GM21526 (cell line): ENCODE measurements around the gene IMPA2.
A peak's percentile ranks its signal among the peaks of the same experiment; 100 is the strongest.
"Not testable (repeated sequence)": the region's sequence is repeated elsewhere in the genome, so short reads cannot be mapped to it uniquely, and the experiment has no call there.

Source experiments
- ATAC-seq: cut with Tn5 transposase; IDR thresholded peaks from one replicate; pipeline ENCODE4 v1.9.1; 2021; ENCODE audit warnings: moderate library complexity; ENCODE audit not compliant: unreplicated experiment, low FRiP score

IMPA2 gene

DNA sequence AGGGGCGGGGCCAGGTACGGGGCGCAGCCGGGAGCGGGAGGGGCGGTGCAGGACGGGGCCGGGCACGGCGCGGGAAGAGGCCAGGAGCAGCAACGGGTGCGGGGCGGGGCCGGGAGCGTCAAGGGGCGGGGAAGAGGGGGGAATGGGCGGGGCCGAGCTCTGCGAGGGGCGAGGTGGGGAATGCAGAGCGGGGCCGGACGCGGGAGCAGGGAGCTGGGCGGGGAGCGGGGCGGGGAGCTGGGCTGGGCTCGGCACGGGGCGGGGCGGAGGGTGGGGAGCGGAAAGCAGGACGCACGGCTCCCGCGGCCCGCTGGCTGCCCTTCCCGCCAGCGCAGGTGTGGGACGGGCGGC lies at the start of gene IMPA2:
Gene IMPA2 (plus strand): TSS at position 316 of the 351 bp plus-strand sequence. CDS start 163 bp downstream, outside the sequence.
- ATAC-seq = peak; percentile 29

DNA sequence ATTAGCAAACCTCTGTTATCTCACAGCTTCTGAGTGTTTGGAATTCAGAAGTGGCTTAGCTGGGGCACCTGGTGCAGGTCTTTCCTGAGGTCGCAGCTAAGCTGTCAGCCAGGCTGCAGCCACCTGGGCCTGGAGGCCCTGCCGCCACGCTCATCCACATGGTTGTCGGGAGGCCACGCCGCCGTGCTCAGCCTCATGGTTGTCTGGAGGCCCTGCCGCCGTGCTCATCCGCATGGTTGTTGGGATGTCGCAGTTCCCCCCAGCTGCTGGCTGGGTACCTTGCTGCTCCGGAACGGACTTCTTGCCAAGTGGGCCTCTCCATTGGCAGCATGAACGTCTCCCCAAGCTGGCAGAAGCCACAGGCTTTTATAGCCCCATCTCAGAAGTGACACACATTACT lies 48.9 kb upstream of the IMPA2 start:
- ATAC-seq = no peak

GRCh38 chr18:11937874-11938478 lies 43.3 kb upstream of the IMPA2 start:
- ATAC-seq = no peak

DNA sequence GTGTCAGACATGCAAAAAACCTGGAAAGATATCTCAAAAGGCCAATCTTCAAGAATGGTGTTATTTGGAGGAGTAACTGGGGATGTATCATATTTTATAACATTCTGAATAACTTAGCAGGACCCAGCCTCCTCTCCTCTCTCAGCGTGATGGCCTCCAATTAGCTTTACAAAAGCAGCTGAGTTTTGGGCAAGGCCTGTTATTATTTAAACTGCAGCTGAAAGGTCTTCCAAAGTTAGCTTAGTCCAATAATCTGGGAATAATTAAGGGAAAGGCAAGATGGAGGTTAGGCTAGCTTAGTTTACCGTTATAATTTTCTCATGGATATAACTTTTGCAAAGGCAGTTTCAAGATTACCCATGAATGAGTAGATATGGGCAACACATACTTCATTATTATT lies 40.4 kb upstream of the IMPA2 start:
- no peak for ATAC-seq

- no peak for ATAC-seq
Observed at GRCh38 chr18:11943551-11943950, 37.8 kb upstream of the IMPA2 start.

GRCh38 chr18:11944252-11944651 lies 37.1 kb upstream of the IMPA2 start:
- ATAC-seq = no peak

GRCh38 chr18:11944786-11945185 lies 36.5 kb upstream of the IMPA2 start:
- no peak for ATAC-seq

GRCh38 chr18:11945834-11946659 lies 35.3 kb upstream of the IMPA2 start:
- not testable (repeated sequence) for ATAC-seq

GRCh38 chr18:11946756-11947155 lies 34.6 kb upstream of the IMPA2 start:
- ATAC-seq = no peak

DNA sequence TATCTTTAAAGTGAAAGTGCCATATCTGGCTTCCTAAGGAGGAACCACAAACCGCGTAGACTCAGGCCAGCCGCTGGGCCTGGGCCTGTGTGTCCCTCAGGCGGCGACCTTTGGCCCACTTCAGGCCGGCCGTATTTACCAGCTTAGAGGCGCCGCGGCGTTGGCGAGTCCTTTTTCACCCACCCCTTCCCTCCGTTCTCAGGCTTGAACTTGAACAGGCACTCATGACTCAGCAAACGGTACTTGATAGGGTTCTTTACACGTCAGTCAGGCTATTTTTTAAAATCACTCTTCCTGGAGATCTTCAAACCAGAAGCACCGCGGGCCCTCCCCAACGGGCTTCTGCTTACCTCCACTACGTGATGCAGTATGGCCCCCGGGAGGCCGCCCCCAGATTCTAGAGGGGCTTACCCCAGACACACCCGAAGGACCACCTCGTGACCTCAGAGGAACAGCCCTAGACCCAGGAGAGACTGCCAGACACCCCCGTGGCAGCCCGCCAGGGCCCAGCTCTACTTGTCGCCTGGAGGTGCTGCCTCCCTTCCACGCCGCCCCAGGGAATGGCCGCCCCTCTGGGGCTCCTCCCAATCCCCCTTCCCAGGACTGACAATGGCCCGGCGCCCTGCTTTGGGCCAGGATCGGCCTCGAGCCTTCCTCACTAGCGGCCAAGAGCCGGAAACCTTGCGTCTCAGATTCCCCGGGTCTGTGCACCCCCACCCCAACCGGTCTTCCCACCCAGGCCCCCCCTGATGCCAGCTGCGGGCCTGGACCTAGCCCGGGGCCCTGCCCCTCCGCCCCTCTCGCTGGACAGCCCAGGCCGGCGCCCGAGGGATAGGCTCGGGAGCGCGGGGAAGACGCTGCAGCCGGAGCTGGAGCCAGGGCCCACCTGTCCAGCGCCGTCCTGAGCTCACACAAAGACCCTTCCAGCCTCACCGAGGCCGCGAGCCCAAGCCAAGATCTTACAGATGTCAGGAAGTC lies 33.8 kb upstream of the IMPA2 start:
- peak; percentile 67 for ATAC-seq

DNA sequence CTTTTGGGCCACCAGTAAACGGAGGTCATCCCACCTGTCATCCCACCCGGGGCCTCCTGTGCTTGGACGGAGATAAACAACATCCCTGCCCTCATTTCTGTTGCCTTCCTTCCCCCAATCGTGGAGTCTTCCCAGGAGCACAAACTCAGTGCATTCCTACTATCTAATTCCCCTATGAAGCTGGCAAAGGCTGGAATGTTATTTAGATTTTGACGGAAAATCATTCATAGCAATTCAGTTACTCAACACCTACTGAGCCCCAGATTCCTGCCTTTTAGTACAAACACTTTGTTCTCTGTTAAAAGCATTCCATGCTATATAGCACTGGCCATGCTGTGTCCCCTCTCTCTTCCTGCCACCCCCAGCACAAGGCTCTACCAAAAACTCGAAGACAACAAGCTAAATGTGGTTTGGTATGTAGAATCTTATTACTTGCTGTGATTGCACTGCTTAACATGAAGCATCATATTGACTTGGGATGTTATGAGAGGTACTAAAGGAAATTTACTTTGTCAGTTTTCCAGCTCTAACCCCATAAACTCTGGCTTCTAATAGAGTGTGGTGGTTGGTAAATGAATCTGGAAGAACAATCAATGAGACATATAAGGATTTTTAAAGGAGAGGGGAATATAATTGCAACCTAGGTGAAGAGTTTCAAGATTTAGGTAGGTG lies 32.3 kb upstream of the IMPA2 start:
- ATAC-seq = no peak

DNA sequence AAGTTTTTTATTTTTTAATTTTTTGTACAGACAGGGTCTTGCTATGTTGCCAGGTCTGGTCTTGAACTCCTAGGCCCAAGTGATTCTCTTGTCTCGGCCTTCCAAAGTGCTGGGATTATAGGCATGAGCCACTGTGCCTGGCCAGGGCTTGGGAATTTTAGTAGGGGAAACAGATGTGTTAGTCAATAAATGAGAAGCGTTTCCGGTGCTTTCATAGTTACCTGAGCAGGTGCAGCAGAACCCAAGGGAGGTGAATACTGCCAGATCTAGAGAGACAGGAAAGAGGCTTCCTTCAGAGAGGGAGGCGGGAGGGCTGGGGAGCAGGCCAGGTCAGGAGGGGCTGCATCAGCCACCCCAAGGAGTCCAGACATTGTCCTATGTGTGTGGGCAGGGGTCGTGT lies 30.5 kb upstream of the IMPA2 start:
- ATAC-seq = no peak

GRCh38 chr18:11951390-11951851 lies 29.9 kb upstream of the IMPA2 start:
- no peak for ATAC-seq

DNA sequence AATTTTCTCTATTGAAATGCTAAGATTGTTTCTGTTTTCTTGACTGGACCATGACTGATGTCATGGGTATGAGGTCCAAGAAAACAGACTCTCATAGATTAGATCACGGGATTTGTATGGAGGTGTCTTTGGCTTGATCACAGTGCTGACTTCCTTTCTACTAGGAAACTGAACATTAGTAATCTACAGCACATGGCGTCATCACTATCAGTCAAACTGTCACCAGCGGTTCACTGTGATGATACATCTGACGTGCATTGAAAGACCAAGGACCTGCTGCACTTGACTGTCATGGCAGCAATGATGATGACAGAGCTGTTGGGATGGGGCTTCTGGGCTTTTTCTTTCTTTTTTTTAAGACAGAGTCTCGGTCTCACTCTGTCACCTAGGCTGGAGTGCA lies 28.2 kb upstream of the IMPA2 start:
- ATAC-seq = no peak

DNA sequence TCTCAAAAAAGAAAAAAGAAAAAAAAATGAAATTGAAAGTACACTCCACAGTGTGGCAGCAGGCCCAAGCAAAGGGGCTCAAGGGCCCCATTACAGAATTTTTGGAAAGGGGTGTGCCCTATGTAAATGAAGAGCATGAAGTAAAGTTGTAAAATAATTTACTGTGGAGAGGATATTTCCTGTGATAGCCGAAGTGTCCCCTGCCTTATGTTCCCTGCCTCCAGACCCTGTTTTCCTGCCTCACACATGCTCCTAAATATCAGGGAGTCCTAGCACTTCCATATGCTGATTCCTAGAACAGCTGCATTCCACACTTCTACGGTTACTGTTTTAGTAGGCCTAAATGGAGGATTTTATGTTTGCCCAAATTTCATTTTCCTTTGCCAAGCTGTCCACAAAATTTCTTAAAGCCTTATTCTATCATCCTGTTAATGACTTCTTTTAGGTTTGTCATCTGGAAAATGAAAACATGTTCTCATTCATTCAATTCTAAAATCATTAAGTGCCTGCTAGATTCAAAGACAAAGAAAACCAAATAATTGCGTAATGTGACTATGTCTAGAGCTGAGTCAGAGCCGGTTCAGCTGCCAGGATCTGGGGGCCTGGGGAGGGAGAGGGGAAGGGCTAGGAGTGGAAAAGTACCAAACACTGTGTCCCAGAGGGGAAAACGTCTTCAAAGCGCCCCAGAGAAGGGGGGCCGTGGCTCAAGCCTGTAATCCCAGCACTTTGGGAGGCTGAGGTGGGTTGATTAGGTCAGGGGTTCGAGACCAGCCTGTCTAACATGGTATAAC lies 25.9 kb upstream of the IMPA2 start:
- no peak for ATAC-seq

DNA sequence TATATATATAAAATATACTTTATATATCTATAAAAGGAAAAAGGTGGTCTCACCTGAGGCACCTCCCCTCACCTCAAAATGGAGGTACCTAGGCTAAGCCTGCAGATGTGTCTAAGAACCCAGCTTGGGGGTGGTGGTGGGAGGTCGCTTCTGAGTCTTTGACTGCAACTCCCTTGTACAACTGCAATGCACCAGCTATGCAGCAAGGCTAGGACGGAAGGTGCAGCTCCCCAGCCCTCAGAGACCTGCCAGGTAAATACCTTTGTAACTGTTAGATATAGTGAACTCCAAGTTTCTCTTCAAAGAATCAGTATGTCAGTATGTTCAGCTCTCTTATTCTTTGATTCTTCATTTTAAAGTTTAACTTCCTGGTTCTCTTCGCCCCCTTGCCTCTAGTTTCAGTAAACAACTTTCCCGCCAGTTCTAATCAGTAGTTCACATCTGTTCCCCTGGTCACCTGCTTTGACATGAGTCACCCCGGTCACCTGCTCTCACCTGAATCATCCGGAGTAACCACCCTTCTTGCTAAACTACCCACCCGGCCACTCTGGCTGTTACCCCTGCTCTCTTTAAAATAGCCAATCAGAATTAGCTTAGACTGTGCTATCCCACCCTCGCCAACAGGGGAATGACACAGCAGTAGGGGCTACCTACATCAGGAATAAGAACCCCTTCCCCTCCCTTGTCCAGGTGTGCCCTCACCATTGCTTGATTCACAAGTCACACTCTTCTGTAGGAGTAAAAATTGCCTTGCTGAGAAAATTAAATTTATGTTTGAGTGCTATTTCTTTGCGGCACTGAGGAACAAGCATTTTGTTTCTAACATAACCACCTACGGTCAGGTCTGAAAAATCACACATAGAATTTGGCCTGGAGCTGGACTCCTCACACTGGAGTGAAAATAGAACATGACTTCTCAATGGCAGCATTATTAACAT lies 24.7 kb upstream of the IMPA2 start:
- no peak for ATAC-seq

- no peak for ATAC-seq
Observed at GRCh38 chr18:11957636-11958035, 23.7 kb upstream of the IMPA2 start.

DNA sequence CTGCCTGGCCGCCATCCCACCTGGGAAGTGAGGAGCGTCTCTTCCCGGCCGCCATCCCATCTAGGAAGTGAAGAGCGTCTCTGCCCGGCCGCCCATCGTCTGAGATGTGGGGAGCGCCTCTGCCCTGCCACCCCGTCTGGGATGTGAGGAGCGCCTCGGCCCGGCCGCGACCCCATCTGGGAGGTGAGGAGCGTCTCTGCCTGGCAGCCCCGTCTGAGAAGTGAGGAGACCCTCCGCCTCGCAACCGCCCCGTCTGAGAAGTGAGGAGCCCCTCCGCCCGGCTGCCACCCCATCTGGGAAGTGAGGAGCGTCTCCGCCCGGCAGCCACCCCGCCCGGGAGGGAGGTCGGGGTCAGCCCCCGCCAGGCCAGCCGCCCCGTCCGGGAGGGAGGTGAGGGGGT lies 21.7 kb upstream of the IMPA2 start:
- ATAC-seq = not testable (repeated sequence)
